ENCODE measurements around the gene PLEKHA7. TPM values are rescaled to one million over a fixed set of nuclear protein-coding genes. Genes with fewer than 3 reads are reported as not detected.

Gene PLEKHA7
- total RNA-seq, 1 experiment from 2014 or later, result 57.6 TPM

DNA sequence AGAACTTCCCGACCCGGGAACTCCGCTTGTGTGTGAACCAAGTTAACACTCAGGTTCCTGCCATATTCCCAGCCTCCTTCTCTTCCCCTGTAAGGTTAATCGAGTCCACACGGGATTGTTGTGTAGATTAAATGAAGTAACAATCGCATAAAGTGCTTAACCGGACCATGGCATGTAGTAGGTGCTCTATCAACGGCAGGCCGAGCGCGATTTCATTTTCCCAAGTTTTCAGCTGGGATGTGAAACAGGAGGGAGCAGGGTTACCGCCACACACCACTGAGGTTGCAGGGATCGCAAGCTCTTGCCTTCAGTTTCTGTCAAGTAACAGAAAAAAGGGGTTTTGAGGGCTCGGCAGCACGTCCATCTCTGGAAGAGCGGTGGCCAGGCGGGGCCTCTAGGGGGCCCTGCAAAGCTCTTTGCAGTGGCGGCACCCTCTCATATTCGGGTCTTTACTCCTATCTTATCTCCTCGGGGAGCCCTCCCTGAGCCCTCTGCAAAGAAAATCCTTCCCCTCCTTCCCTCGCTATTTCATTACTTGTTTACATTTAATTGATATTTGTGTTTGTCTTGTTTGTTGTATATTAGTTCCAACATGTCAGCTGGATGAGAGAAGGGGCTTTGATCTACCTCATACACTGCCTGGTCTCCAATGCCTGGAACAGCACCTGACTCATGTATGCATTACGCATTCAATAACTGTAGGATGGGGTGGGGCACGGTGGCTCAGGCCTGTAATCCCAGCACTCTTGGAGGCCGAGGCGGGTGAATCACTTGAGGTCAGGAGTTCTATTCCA lies 816 bp upstream of the PLEKHA7 start:
- ChIA-PET CTCF (interaction anchor here (1.9 to 2.2 kb wide), 2 partner anchors 48 to 69 kb away, joined by 9 to 13 read pairs; no protein-coding TSS in a partner anchor), POLR2A (interaction anchor here (1.0 to 1.3 kb wide), 3 partner anchors 62 to 91 kb away, joined by 3 to 4 read pairs (median 4); partner anchors contain the start of gene RPS13)
- TF ChIP-seq CTCF (IDR thresholded peaks at IDR 0.05; ENCODE audit: insufficient read depth in 1 of 2, low read depth in 1 of 2, low read length in 1 of 2, severe bottlenecking in 1 of 2, unreplicated experiment in 1 of 2), result peak; percentile 73 to 86
- no peaks in the 10 kb centered on the region for H3K9me3 ChIP-seq
- Mint-ChIP-seq H3K36me3 (ENCODE audit: insufficient read depth, unreplicated experiment) (peaks cover 10% of the 10 kb centered on the region), H3K4me3 (ENCODE audit: unreplicated experiment) (no peak overlapping the region), H3K9me3 (ENCODE audit: unreplicated experiment) (no peaks in the 10 kb centered on the region), H3K27ac (ENCODE audit: unreplicated experiment) (peak overlapping the region; percentile 66), H3K27me3 (ENCODE audit: insufficient read depth, unreplicated experiment) (no peaks in the 10 kb centered on the region), H3K4me1 (ENCODE audit: low read depth, unreplicated experiment) (peaks cover 8% of the 10 kb centered on the region)
- no peaks in the 10 kb centered on the region for H3K27me3 ChIP-seq (replicated peaks; ENCODE audit: control insufficient read depth, insufficient read depth, low read length)
- no peaks in the 10 kb centered on the region for H3K36me3 ChIP-seq (ENCODE audit: control insufficient read depth, insufficient read depth, low read length)
- DNase-seq, result peak; percentile 62 to 65
- BruUV-seq (replicated peaks), result TSS peak; percentile 36
- peak overlapping the region; percentile 56 for H3K4me3 ChIP-seq (ENCODE audit: low read depth, low read length)
- H3K4me1 ChIP-seq, result peaks cover 23% of the 10 kb centered on the region
- intact Hi-C loops (cut with micrococcal nuclease; ENCODE audit: unreplicated experiment), result loop anchor here (1.0 to 2.0 kb wide), 4 partner anchors 33 to 69 kb away; no protein-coding TSS in a partner anchor

- no peaks in the 10 kb centered on the region for H3K36me3 ChIP-seq (ENCODE audit: control insufficient read depth, insufficient read depth, low read length)
- POLR2A ChIA-PET, result interaction anchor here (0.8 kb wide), 1 partner anchor 64 kb away, joined by 6 read pairs; the partner anchor contains the start of gene RPS13
- no peaks in the 10 kb centered on the region for H3K9me3 ChIP-seq
- Mint-ChIP-seq H3K27ac (ENCODE audit: unreplicated experiment) (no peak overlapping the region), H3K27me3 (ENCODE audit: insufficient read depth, unreplicated experiment) (no peaks in the 10 kb centered on the region), H3K4me3 (ENCODE audit: unreplicated experiment) (no peak overlapping the region), H3K4me1 (ENCODE audit: low read depth, unreplicated experiment) (peaks cover 8% of the 10 kb centered on the region), H3K9me3 (ENCODE audit: unreplicated experiment) (no peaks in the 10 kb centered on the region), H3K36me3 (ENCODE audit: insufficient read depth, unreplicated experiment) (peaks cover 10% of the 10 kb centered on the region)
- no peak for TF ChIP-seq CTCF (IDR thresholded peaks at IDR 0.05; ENCODE audit: insufficient read depth in 1 of 2, low read depth in 1 of 2, low read length in 1 of 2, severe bottlenecking in 1 of 2, unreplicated experiment in 1 of 2)
- H3K27me3 ChIP-seq (replicated peaks; ENCODE audit: control insufficient read depth, insufficient read depth, low read length), result no peaks in the 10 kb centered on the region
- BruUV-seq (replicated peaks), result no TSS peak
- peaks cover 16% of the 10 kb centered on the region for H3K4me1 ChIP-seq
- CTCF ChIA-PET, result interaction anchor here (0.8 to 2.2 kb wide), 4 partner anchors 49 to 68 kb away, joined by 3 to 13 read pairs (median 6); no protein-coding TSS in a partner anchor
- peak in 1 of 2 experiments; percentile 57 for DNase-seq
- H3K4me3 ChIP-seq (ENCODE audit: low read depth, low read length), result peak overlapping the region; percentile 56
- intact Hi-C loops (cut with micrococcal nuclease; ENCODE audit: unreplicated experiment), result loop anchor here (1.0 to 2.0 kb wide), 2 partner anchors 50 to 57 kb away; no protein-coding TSS in a partner anchor
These were observed 480 bp downstream of the PLEKHA7 start for GRCh38 chr11:17013548-17014320.

Data from Caco-2 (cell line).